SK-N-MC (cell line): ENCODE results near the gene CADPS2.
"Not testable (repeated sequence)": the region's sequence is repeated elsewhere in the genome, so short reads cannot be mapped to it uniquely, and the experiment has no call there.

Experiments
- DNase-seq: peaks from one replicate; pipeline ENCODE4 v3.0.0-alpha.2; 2011; ENCODE audit warnings: low read depth, low spot score
- H3K27ac ChIP-seq: fragments of 200-600 bp; sonication (generic); 2 replicates; pipeline ENCODE4 v1.5.1; 2016; ENCODE audit warnings: mixed run types
- H3K36me3 ChIP-seq: fragments of 200-600 bp; sonication (generic); 2 replicates; pipeline ENCODE4 v1.6.1; 2017; ENCODE audit warnings: antibody characterized with exemption, low read length, mixed read lengths; ENCODE audit not compliant: insufficient read depth
- H3K4me3 ChIP-seq: fragments of 200-600 bp; sonication (generic); 2 replicates; pipeline ENCODE4 v1.5.1; 2016
- H3K9ac ChIP-seq: fragments of 200-600 bp; sonication (generic); 2 replicates; pipeline ENCODE4 v1.8.0; 2017; ENCODE audit warnings: mixed run types, mixed read lengths; ENCODE audit not compliant: insufficient read length
- H3K9me3 ChIP-seq: fragments of 200-600 bp; sonication (generic); 2 replicates; pipeline ENCODE4 v1.6.1; 2017; ENCODE audit warnings: low read depth, mild to moderate bottlenecking, antibody characterized with exemption, low read length, moderate library complexity, mixed read lengths
- EZH2 ChIP-seq: fragments of 200-600 bp; sonication (generic); IDR thresholded peaks from one replicate; pipeline ENCODE4 v1.6.1; 2017; ENCODE audit warnings: antibody characterized with exemption
- FOXP2 ChIP-seq: optimal IDR thresholded peaks from 2 replicates; pipeline ENCODE3; 2011; ENCODE audit warnings: mild to moderate bottlenecking, moderate library complexity; ENCODE audit not compliant: insufficient read depth; ENCODE audit errors: extremely low read length, control extremely low read depth
- POLR2AphosphoS5 ChIP-seq: IDR thresholded peaks from 2 replicates; pipeline ENCODE4 v1.6.1; 2012; ENCODE audit warnings: mild to moderate bottlenecking, low read depth, low read length, borderline replicate concordance

Gene CADPS2

DNA sequence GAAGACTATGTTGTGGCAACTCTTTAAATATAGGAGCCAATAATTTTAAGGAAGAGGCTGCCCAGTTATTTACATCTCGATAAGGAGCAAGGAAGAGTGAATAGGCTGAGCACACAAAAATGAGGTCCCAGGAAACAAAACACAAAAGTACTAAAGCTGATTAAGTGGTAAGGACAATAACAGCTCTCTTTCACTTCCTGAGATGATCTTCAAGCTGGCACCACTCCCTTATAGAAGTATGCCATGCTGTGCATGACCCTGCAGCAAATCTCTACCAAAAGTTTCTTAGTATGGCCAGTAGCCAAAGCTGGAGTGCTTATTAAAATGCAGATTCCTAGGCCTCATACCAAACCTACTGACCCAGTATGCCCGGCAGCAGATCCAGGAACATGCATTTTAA is 39.7 kb downstream of the CADPS2 start:
- H3K4me3 ChIP-seq: 0 out of 2 replicates have a peak overlapping the region, but pooled peaks have one; percentile 4
- no peaks in the 10 kb centered on the region for H3K9me3 ChIP-seq
- H3K9ac ChIP-seq: no peak overlapping the region
- peaks cover 4% of the 10 kb centered on the region; the same call in 1 of the 2 replicates for H3K36me3 ChIP-seq
- DNase-seq: peak; percentile 50
- peak overlapping the region; percentile 66; the same call in 1 of the 2 replicates for H3K27ac ChIP-seq
- TF ChIP-seq EZH2: no peak
- TF ChIP-seq POLR2AphosphoS5: peak; percentile 23; the same call in 1 of the 2 replicates
- no peak for TF ChIP-seq FOXP2

DNA sequence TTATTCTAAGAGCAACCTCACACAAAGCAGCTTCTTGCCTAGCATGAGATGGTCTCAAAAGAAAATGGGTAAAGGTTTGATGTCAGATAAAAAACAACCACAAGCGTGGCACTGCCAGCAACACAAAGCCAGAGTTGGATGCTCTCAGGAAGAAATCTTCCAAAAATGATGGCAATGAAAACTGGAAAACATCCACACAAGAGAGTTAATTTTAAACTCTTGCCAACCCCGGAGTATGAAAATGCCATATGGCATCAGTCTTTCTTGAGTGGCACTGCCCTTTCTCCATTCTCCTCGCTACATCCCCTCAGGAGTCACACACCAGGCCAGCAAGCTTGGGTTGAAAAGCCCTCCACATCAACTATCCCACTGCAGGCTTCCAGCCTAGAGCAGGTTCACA is 41.0 kb downstream of the CADPS2 start:
- H3K36me3 ChIP-seq: no peaks in the 10 kb centered on the region; the same call in 1 of the 2 replicates
- no peaks in the 10 kb centered on the region for H3K9me3 ChIP-seq
- no peak for DNase-seq
- no peak overlapping the region for H3K9ac ChIP-seq
- no peak for TF ChIP-seq EZH2
- no peak for TF ChIP-seq POLR2AphosphoS5
- TF ChIP-seq FOXP2: no peak
- H3K4me3 ChIP-seq: no peak overlapping the region
- no peak overlapping the region for H3K27ac ChIP-seq

DNA sequence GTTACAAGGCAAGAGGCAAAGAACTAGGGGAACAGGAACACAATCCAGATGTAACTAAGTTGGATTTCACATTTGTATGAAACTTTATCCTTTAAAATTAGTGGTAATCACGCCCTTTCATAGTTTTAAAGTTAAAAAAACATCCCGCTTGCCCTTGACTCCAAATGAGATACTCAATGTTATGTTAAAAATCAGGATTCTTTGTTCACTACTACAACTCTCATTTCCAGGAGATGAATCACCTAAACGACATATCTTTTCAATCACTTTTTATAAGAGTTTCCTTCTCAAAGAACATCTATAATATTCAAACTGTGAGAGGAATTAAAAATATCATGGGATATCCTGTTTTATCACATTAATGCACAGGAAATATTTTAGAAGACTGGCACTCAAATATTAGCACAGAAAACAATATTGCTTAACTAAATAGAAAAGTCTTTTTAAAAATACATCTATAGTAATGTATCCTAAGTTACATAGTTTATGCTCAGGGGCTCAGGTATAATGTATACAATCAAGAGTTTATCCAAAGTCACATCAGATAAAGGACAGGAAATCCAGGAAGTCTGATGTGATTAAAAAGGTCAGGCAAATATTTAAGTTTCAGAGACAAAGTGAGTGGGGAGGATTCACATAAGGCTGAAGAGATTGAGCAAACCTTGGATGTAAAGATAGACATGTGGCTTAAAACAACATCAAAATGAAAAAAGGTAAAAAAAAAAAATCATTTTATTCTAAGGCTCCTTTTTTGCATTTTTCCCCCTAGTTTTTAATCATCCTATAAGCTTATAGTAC is 41.9 kb downstream of the CADPS2 start:
- Histone ChIP-seq H3K36me3 (no peaks in the 10 kb centered on the region; the same call in 1 of the 2 replicates), H3K27ac (no peak overlapping the region), H3K4me3 (no peak overlapping the region), H3K9ac (no peak overlapping the region), H3K9me3 (no peaks in the 10 kb centered on the region)
- no peak for DNase-seq
- TF ChIP-seq EZH2 (no peak), FOXP2 (no peak), POLR2AphosphoS5 (no peak)

DNA sequence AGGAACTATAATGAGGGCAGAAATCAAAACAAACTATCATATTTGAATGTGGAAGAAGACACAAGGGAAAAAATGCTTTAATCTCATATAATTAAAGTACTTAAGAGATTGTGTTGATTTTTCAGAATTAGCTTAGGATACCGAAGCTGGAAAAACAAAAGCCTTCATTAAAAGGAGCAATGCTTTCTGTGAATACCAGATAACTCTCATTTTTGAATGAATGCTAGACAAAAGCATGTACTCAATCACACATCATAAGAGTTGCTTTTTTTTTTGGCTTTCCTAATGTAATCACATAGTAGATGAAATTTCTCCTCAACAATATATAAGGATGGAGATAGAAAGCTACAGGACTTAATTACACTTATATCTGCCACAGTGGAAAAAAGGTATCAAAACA is 43.3 kb downstream of the CADPS2 start:
- Histone ChIP-seq H3K27ac (no peak overlapping the region), H3K9ac (no peak overlapping the region), H3K36me3 (no peaks in the 10 kb centered on the region; the same call in 1 of the 2 replicates), H3K4me3 (no peak overlapping the region), H3K9me3 (no peaks in the 10 kb centered on the region)
- TF ChIP-seq EZH2: no peak
- TF ChIP-seq FOXP2: no peak
- no peak for TF ChIP-seq POLR2AphosphoS5
- no peak for DNase-seq

DNA sequence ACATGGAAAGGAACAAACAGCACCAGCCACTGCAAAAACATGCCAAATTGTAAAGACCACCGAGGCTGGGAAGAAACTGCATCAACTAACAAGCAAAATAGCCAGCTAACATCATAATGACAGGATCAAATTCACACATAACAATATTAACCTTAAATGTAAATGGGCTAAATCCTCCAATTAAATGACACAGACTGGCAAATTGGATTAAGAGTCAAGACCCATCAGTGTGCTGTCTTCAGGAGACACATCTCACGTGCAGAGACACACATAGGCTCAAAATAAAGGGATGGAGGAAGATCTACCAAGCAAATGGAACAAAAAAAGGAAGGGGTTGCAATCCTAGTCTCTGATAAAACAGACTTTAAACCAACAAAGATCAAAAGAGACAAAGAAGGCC is 50.0 kb downstream of the CADPS2 start:
- H3K4me3 ChIP-seq, H3K9me3 ChIP-seq, H3K36me3 ChIP-seq, H3K9ac ChIP-seq, DNase-seq, H3K27ac ChIP-seq: not testable (repeated sequence)

DNA sequence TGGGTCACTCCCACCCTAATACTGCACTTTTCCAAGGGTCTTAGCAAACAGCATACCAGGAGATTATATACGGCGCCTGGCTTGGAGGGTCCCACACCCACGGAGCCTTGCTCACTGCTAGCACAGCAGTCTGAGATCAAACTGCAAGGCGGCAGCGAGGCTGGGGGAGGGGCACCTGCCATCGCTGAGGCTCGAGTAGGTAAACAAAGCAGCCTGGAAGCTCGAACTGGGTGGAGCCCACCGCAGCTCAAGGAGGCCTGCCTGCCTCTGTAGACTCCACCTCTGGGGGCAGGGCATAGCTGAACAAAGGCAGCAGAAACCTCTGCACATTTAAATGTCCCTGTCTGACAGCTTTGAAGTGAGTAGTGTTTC is 51.7 kb downstream of the CADPS2 start:
- not testable (repeated sequence) for H3K9me3 ChIP-seq, H3K9ac ChIP-seq, H3K4me3 ChIP-seq, H3K36me3 ChIP-seq, H3K27ac ChIP-seq, DNase-seq

DNA sequence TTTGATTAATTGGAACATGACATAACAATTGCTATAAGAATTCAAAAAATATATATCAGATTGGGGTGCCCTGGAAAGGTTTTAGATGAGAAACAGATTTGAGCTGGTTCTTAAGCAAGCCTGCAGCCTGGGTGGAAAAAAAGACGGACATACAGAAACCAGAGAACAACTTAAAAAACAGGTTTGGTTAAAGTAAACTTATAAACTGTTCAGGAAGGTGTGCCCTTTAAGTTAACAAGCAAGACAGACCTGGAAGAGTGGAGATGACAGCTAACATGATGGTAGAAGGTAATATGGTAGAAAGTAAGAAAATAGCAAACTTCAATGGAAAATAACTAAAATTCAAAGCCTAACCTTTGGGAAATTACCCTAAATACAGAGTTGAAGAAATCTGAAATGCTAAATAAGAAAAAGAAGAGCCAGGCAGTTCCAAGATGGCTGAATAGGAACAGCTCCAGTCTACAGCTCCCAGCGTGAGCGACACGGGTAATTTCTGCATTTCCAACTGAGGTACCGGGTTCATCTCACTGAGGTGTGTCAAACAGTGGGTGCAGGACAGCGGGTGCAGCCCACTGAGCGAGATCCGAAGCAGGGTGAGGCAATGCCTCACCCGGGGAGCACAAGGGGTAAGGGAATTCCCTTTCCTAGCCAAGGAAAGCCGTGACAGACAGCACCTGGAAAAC is 52.2 kb downstream of the CADPS2 start:
- Histone ChIP-seq H3K4me3 (no peak overlapping the region), H3K36me3 (no peaks in the 10 kb centered on the region), H3K9ac (no peak overlapping the region), H3K9me3 (no peaks in the 10 kb centered on the region), H3K27ac (no peak overlapping the region)
- no peak for TF ChIP-seq FOXP2
- DNase-seq: no peak

DNA sequence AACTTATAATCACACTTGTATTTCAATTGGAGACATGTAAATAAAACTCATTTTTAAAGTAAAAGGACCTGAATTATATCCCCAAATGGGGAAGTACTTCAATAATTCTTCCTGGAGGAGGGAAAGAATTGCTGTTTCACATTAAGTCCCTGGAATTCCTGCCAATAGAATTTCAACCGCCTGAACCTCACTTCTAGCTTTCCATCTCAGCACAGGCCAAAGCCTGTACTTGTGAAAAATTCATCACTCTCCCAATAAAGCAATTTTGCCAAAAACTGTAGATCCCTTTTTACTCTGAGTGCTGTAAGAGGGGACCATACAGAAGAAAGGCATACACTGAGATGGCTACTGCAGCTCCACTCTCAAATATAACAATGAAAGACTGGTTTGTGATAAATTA is 54.8 kb downstream of the CADPS2 start:
- H3K36me3 ChIP-seq: 0 out of 2 replicates have a peak, but pooled peaks cover 5% of the 10 kb centered on the region
- no peak overlapping the region for H3K9ac ChIP-seq
- TF ChIP-seq EZH2 (no peak), POLR2AphosphoS5 (no peak), FOXP2 (no peak)
- no peaks in the 10 kb centered on the region for H3K9me3 ChIP-seq
- no peak overlapping the region for H3K4me3 ChIP-seq
- H3K27ac ChIP-seq: no peak overlapping the region
- DNase-seq: no peak

DNA sequence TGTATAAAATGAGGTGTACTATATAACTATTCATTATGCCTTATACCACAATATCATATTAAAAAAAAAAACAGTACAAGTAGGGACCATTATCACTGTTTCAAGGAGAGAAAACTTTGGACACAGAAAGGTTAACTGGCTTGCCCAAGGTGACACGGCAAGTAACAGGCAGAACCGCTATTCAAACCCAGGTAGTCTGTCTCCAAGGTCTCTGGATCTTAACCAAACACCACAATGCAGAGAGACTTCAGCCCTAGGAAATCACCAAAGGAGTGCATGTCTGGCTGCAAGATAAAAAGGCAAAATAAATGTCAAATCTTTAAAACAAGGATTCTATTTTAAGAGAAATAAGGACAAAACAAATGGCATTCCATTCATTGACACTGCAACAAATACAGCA is 56.3 kb downstream of the CADPS2 start:
- Histone ChIP-seq H3K9me3 (no peaks in the 10 kb centered on the region), H3K9ac (no peak overlapping the region), H3K27ac (no peak overlapping the region), H3K36me3 (peaks cover 11% of the 10 kb centered on the region; the same call in 1 of the 2 replicates), H3K4me3 (no peak overlapping the region)
- DNase-seq: no peak
- TF ChIP-seq EZH2: no peak
- no peak for TF ChIP-seq FOXP2
- TF ChIP-seq POLR2AphosphoS5: no peak
